ENCODE results near the gene FHL2. TPM values are rescaled to one million over a fixed set of nuclear protein-coding genes. Genes with fewer than 3 reads are reported as not detected.

FHL2 gene
- polyA plus RNA-seq, 1 experiment, result 546 TPM

- Histone ChIP-seq H3K27me3 (ENCODE audit: control insufficient read depth, insufficient read depth, low read length) (peaks cover 2% of the 10 kb centered on the region), H3K36me3 (ENCODE audit: control insufficient read depth, insufficient read depth, low read length) (no peaks in the 10 kb centered on the region), H3K4me3 (ENCODE audit: low read depth, low read length) (no peak overlapping the region)
- ChIA-PET CTCF (interaction anchor here (0.8 to 1.4 kb wide), 2 partner anchors 12 to 23 kb away, joined by 3 read pairs; no protein-coding TSS in a partner anchor), POLR2A (interaction anchor here (0.5 kb wide), 1 partner anchor 18 kb away, joined by 21 read pairs; no protein-coding TSS in a partner anchor)
- no peak for DNase-seq (ENCODE audit: low read depth)
- no peak for TF ChIP-seq CTCF (IDR thresholded peaks at IDR 0.05; ENCODE audit: insufficient read depth, low read depth, low read length)
Observed at GRCh38 chr2:105415007-105415406, 16.2 kb upstream of the FHL2 start.

- POLR2A ChIA-PET, result no interaction called here
- H3K36me3 ChIP-seq (ENCODE audit: control insufficient read depth, insufficient read depth, low read length), result no peaks in the 10 kb centered on the region
- CTCF ChIA-PET, result interaction anchor here (0.7 to 1.5 kb wide), 2 partner anchors 17 to 44 kb away, joined by 3 to 4 read pairs; no protein-coding TSS in a partner anchor
- no peak for DNase-seq (ENCODE audit: low read depth)
- no peaks in the 10 kb centered on the region; the same call in 1 of the 2 replicates for H3K27me3 ChIP-seq (ENCODE audit: control insufficient read depth, insufficient read depth, low read length)
- no peak for TF ChIP-seq CTCF (IDR thresholded peaks at IDR 0.05; ENCODE audit: insufficient read depth, low read depth, low read length)
- no peak overlapping the region for H3K4me3 ChIP-seq (ENCODE audit: low read depth, low read length)
Observed at GRCh38 chr2:105413206-105413605, 14.4 kb upstream of the FHL2 start.

- no peak for DNase-seq (ENCODE audit: low read depth)
- H3K36me3 ChIP-seq (ENCODE audit: control insufficient read depth, insufficient read depth, low read length), result no peaks in the 10 kb centered on the region
- H3K27me3 ChIP-seq (ENCODE audit: control insufficient read depth, insufficient read depth, low read length), result no peaks in the 10 kb centered on the region; the same call in 1 of the 2 replicates
- no peak for TF ChIP-seq CTCF (IDR thresholded peaks at IDR 0.05; ENCODE audit: insufficient read depth, low read depth, low read length)
- ChIA-PET POLR2A (no interaction called here), CTCF (interaction anchor here (0.6 to 1.5 kb wide), 3 partner anchors 12 to 22 kb away, joined by 3 to 4 read pairs (median 4); no protein-coding TSS in a partner anchor)
- H3K4me3 ChIP-seq (ENCODE audit: low read depth, low read length), result no peak overlapping the region
Observed at GRCh38 chr2:105412584-105412983, 13.7 kb upstream of the FHL2 start.

- CTCF ChIA-PET, result interaction anchor here (0.6 to 1.5 kb wide), 3 partner anchors 11 to 22 kb away, joined by 3 to 4 read pairs (median 4); no protein-coding TSS in a partner anchor
- Histone ChIP-seq H3K36me3 (ENCODE audit: control insufficient read depth, insufficient read depth, low read length) (no peaks in the 10 kb centered on the region), H3K27me3 (ENCODE audit: control insufficient read depth, insufficient read depth, low read length) (no peaks in the 10 kb centered on the region; the same call in 1 of the 2 replicates), H3K4me3 (ENCODE audit: low read depth, low read length) (no peak overlapping the region)
- TF ChIP-seq CTCF (IDR thresholded peaks at IDR 0.05; ENCODE audit: insufficient read depth, low read depth, low read length), result no peak
- POLR2A ChIA-PET, result no interaction called here
- no peak for DNase-seq (ENCODE audit: low read depth)
Observed at GRCh38 chr2:105411720-105412407, 13.0 kb upstream of the FHL2 start.

GRCh38 chr2:105410554-105410953, 11.7 kb upstream of the FHL2 start:
- no peaks in the 10 kb centered on the region; the same call in 1 of the 2 replicates for H3K27me3 ChIP-seq (ENCODE audit: control insufficient read depth, insufficient read depth, low read length)
- DNase-seq (ENCODE audit: low read depth), result no peak
- ChIA-PET POLR2A (no interaction called here), CTCF (interaction anchor here (0.7 to 1.0 kb wide), 2 partner anchors 10 to 111 kb away, joined by 3 to 4 read pairs; no protein-coding TSS in a partner anchor)
- no peaks in the 10 kb centered on the region for H3K36me3 ChIP-seq (ENCODE audit: control insufficient read depth, insufficient read depth, low read length)
- no peak for TF ChIP-seq CTCF (IDR thresholded peaks at IDR 0.05; ENCODE audit: insufficient read depth, low read depth, low read length)
- no peak overlapping the region for H3K4me3 ChIP-seq (ENCODE audit: low read depth, low read length)
